ENCODE measurements around the gene KCNA1.

The KCNA1 gene

GRCh38 chr12:4870423-4870822 lies 39.3 kb upstream of the KCNA1 start:
- no peak overlapping the region for H3K27ac ChIP-seq (replicated peaks)
- H3K27me3 ChIP-seq (ENCODE audit: insufficient read depth, poor library complexity, severe bottlenecking), result peaks cover 7% of the 10 kb centered on the region
- TF ChIP-seq CTCF (IDR thresholded peaks at IDR 0.05; ENCODE audit: insufficient read depth, low read length), result no peak
- no peak for TF ChIP-seq SPI1 (IDR thresholded peaks at IDR 0.05; ENCODE audit: borderline replicate concordance, low read depth)
- TF ChIP-seq REST (IDR thresholded peaks at IDR 0.05; ENCODE audit: insufficient replicate concordance, low read depth), result no peak
- TF ChIP-seq GABPA (IDR thresholded peaks at IDR 0.05; ENCODE audit: low read depth), result no peak
- no peak for TF ChIP-seq POLR2AphosphoS5 (IDR thresholded peaks at IDR 0.05; ENCODE audit: low read depth)
- no peak for DNase-seq (ENCODE audit: low read depth in 1 of 2, low spot score in 1 of 2)
- H3K4me3 ChIP-seq (replicated peaks; ENCODE audit: insufficient read depth, low read length), result no peak overlapping the region

DNA sequence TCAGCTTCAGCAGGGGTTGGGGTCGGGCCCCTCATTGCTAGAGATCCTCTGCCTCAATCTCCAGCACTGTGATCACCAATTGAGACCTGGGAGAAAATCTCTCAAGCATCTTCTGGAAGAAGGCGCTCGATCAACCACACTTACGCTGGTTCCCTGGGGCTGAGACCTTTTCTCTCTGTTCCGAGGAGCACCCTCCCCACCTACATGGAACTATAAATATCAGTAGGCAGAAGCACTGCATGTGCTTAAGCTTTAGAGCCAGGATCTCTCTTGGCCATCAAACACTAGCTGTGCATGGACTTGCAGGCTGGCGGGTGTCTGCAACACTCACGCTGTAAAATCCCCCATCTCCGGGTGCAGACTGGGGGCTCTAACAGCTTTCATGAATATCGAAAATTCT lies 38.2 kb upstream of the KCNA1 start:
- TF ChIP-seq GABPA (IDR thresholded peaks at IDR 0.05; ENCODE audit: low read depth) (no peak), CTCF (IDR thresholded peaks at IDR 0.05; ENCODE audit: insufficient read depth, low read length) (no peak), POLR2AphosphoS5 (IDR thresholded peaks at IDR 0.05; ENCODE audit: low read depth) (no peak), SPI1 (IDR thresholded peaks at IDR 0.05; ENCODE audit: borderline replicate concordance, low read depth) (no peak), REST (IDR thresholded peaks at IDR 0.05; ENCODE audit: insufficient replicate concordance, low read depth) (no peak)
- H3K27ac ChIP-seq (replicated peaks), result no peak overlapping the region
- no peak for DNase-seq (ENCODE audit: low read depth in 1 of 2, low spot score in 1 of 2)
- H3K27me3 ChIP-seq (ENCODE audit: insufficient read depth, poor library complexity, severe bottlenecking), result peaks cover 7% of the 10 kb centered on the region
- no peak overlapping the region for H3K4me3 ChIP-seq (replicated peaks; ENCODE audit: insufficient read depth, low read length)

- DNase-seq (ENCODE audit: low read depth in 1 of 2, low spot score in 1 of 2), result no peak
- Histone ChIP-seq H3K4me3 (replicated peaks; ENCODE audit: insufficient read depth, low read length) (no peak overlapping the region), H3K27me3 (ENCODE audit: insufficient read depth, poor library complexity, severe bottlenecking) (peaks cover 8% of the 10 kb centered on the region), H3K27ac (replicated peaks) (no peak overlapping the region)
- TF ChIP-seq SPI1 (IDR thresholded peaks at IDR 0.05; ENCODE audit: borderline replicate concordance, low read depth) (no peak), POLR2AphosphoS5 (IDR thresholded peaks at IDR 0.05; ENCODE audit: low read depth) (no peak), CTCF (IDR thresholded peaks at IDR 0.05; ENCODE audit: insufficient read depth, low read length) (no peak), REST (IDR thresholded peaks at IDR 0.05; ENCODE audit: insufficient replicate concordance, low read depth) (no peak), GABPA (IDR thresholded peaks at IDR 0.05; ENCODE audit: low read depth) (no peak)
These were observed 35.8 kb upstream of the KCNA1 start for GRCh38 chr12:4873947-4874346.

All from HL-60 (cell line).